Cardiac fibroblast (primary cell): Measurements from ENCODE around the gene MORF4L1.

Experiments used
- DNase-seq, 2 donors: peaks; one replicate each; pipeline versions ENCODE4 v3.0.0 to v3.0.0-alpha.2; 2010; ENCODE audit warnings: low read depth in 2 of 2
- H3K4me3 ChIP-seq, 2 donors: replicated peaks in 1 of 2; 1 replicate in 1 of 2; 2 replicates in 1 of 2; pipeline ENCODE4 v1.5.1; 2011; ENCODE audit warnings: low read depth in 2 of 2, low read length in 2 of 2, mild to moderate bottlenecking in 2 of 2, moderate library complexity in 1 of 2
- TF ChIP-seq, protein P1 (sequence below): IDR thresholded peaks from one replicate; pipeline ENCODE4 v1.5.1; 2011; ENCODE audit warnings: low read depth, mild to moderate bottlenecking, low read length, inconsistent platforms

Gene MORF4L1

DNA sequence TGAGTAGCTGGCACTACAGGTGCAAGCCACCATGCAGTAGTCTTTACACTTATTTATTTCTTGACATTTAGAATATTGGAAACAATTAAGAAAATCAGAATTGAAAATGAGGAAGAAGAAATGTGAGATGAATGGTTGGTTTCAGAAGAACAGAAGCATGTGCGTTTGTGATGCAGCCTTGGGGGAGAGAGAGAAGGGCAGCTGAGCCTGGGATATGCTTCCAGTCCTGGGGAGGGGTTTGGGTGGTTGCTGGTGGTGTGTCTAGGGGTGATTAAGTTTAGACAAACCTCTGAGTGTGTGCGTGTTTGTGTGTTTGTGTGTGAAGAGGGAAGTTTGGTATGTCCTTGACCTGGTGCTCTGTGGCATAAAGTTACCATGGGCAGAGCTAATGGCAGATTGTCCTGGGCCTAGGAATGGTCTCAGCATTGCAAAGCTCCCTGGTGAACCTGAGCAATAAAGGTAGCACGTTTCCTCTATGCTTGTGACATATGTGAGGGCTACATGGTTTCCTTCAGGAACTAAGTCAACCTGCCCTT lies 36.5 kb downstream of the MORF4L1 start:
- DNase-seq = no peak
- no peak overlapping the region for H3K4me3 ChIP-seq
- TF ChIP-seq, protein P1, sequence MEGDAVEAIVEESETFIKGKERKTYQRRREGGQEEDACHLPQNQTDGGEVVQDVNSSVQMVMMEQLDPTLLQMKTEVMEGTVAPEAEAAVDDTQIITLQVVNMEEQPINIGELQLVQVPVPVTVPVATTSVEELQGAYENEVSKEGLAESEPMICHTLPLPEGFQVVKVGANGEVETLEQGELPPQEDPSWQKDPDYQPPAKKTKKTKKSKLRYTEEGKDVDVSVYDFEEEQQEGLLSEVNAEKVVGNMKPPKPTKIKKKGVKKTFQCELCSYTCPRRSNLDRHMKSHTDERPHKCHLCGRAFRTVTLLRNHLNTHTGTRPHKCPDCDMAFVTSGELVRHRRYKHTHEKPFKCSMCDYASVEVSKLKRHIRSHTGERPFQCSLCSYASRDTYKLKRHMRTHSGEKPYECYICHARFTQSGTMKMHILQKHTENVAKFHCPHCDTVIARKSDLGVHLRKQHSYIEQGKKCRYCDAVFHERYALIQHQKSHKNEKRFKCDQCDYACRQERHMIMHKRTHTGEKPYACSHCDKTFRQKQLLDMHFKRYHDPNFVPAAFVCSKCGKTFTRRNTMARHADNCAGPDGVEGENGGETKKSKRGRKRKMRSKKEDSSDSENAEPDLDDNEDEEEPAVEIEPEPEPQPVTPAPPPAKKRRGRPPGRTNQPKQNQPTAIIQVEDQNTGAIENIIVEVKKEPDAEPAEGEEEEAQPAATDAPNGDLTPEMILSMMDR = no peak

DNA sequence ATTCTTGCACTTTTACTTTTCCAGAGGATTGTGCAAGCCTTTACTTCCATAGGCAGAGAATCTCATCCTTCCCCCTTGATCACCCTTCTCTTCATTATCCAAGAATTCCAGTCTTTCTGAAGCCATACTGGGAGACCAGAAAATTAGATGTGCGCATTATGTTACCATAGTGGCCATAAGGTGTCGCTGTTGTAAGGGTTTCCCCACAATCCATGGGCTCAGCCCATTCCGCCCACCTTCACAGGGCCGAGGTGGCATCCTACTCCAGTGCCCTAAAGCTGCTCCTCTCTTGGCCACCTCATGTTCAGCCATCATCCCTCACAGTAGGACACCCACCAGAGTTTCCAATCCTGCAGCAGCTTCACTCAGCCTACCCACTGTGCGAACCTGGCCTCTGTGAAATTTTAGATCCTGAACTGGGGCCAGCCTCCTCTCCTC lies 37.1 kb downstream of the MORF4L1 start:
- no peak overlapping the region for H3K4me3 ChIP-seq
- TF ChIP-seq, protein P1 = peak; percentile 75
- DNase-seq = peak; percentile 47 to 57

GRCh38 chr15:78910271-78910670 lies 37.6 kb downstream of the MORF4L1 start:
- H3K4me3 ChIP-seq = no peak overlapping the region
- no peak for DNase-seq
- TF ChIP-seq, protein P1 = no peak

DNA sequence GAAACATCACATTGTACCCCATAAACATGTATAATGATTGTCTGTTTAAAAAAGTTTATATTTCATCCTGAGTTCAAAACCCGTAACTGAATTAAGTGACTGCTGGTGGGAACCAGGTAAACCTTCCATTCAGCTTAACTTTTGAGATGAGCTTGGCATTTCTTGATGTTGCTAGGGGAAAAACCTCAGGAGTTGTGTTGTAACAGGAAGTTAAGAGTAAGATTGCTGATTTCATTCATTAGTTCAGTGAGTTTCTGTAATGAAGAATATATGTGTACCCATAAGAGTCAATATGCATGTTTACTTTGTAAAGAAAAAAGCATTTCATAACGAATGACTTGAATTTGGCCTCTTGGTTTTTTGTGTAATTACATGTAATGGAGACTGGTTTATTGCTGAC lies 39.6 kb downstream of the MORF4L1 start:
- TF ChIP-seq, protein P1 = no peak
- no peak for DNase-seq
- H3K4me3 ChIP-seq = no peak overlapping the region

DNA sequence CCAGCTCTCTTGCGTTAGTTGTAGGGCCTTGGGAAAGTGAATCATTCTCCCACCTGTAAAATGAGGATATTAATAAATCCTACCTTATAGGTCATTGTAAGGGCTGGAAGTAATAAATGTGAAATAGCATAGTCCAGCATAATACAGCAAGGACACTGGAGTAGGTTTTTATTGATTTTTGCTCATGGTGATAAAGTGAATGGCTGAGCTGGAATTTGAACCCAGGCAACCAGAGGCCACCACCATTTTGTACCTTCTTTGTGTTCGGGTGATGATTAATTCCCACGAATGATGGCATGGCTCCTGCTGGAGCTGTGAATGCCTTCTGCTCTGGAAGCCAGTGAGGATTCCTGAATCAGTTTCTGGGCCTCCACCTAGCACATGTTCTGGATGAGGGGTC lies 40.3 kb downstream of the MORF4L1 start:
- TF ChIP-seq, protein P1 = no peak
- no peak overlapping the region for H3K4me3 ChIP-seq
- DNase-seq = no peak

GRCh38 chr15:78914027-78914764 lies 41.5 kb downstream of the MORF4L1 start:
- TF ChIP-seq, protein P1 = peak; percentile 57
- peak in 1 of 2 donors; percentile 38 for DNase-seq
- no peak overlapping the region for H3K4me3 ChIP-seq
